ENCODE results near the gene BBS10.

GRCh38 chr12:76340680-76341435 lies 7.4 kb downstream of the BBS10 start:
- TF ChIP-seq CTCF (IDR thresholded peaks at IDR 0.05) (no peak), POLR2A (IDR thresholded peaks at IDR 0.05) (no peak)

All from right lobe of liver (tissue), 4 donors.